SK-N-SH treated with all-trans-retinoic acid at 6 μM for 48 hours (cell line): ENCODE results near the gene TPRG1L.
"Not testable (repeated sequence)": the region's sequence is repeated elsewhere in the genome, so short reads cannot be mapped to it uniquely, and the experiment has no call there.

Source experiments
- OSR1 ChIP-seq: fragments of 250-450 bp; sonication (Bioruptor Pico); IDR thresholded peaks from 2 replicates; pipeline ENCODE4 v1.8.0; 2022; ENCODE audit warnings: moderate library complexity, mild to moderate bottlenecking, inconsistent platforms
- PATZ1 ChIP-seq: fragments of 250-450 bp; sonication (Bioruptor Pico); IDR thresholded peaks from 2 replicates; pipeline ENCODE4 v1.8.0; 2020; ENCODE audit warnings: mild to moderate bottlenecking, moderate library complexity, borderline replicate concordance
- TOX ChIP-seq: fragments of 250-450 bp; sonication (Bioruptor Pico); IDR thresholded peaks from 2 replicates; pipeline ENCODE4 v1.8.0; 2021; ENCODE audit warnings: mild to moderate bottlenecking, moderate library complexity, borderline replicate concordance
- TF ChIP-seq, protein P1 (sequence below): fragments of 250-450 bp; sonication (Bioruptor Pico); IDR thresholded peaks from 2 replicates; pipeline ENCODE4 v1.8.0; 2021; ENCODE audit warnings: low read depth, mild to moderate bottlenecking, moderate library complexity, borderline replicate concordance

DNA sequence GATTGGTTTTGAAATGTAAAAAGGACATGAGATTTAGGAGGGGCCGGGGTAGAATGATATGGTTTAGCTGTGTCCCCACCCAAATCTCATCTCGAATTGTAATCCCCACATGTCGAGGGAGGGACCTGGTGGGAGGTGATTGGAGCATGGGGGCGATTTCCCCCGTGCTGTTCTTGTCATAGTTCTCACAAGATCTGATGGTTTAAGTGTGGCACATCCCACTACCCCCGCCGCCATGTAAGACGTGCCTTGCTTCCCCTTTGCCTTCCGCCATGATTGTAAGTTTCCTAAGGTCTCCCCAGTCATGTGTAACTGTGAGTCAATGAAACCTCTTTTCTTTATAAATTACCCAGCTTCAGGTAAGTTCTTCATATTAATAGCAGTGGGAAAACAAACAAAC, 2.7 kb upstream of the TPRG1L start:
- TF ChIP-seq TOX, OSR1, PATZ1 (CRISPR knock-in tag): not testable (repeated sequence)
- TF ChIP-seq, protein P1, sequence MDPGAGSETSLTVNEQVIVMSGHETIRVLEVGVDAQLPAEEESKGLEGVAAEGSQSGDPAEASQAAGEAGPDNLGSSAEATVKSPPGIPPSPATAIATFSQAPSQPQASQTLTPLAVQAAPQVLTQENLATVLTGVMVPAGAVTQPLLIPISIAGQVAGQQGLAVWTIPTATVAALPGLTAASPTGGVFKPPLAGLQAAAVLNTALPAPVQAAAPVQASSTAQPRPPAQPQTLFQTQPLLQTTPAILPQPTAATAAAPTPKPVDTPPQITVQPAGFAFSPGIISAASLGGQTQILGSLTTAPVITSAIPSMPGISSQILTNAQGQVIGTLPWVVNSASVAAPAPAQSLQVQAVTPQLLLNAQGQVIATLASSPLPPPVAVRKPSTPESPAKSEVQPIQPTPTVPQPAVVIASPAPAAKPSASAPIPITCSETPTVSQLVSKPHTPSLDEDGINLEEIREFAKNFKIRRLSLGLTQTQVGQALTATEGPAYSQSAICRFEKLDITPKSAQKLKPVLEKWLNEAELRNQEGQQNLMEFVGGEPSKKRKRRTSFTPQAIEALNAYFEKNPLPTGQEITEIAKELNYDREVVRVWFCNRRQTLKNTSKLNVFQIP (CRISPR knock-in tag) = not testable (repeated sequence)
